Keratinocyte (primary cell): ENCODE data around the gene PLXNA3. TPM values are rescaled to one million over a fixed set of nuclear protein-coding genes. Genes with fewer than 3 reads are reported as not detected.

Experiments used
- DNase-seq: peaks from one replicate; pipeline ENCODE4 v3.0.0-alpha.2; 2011; ENCODE audit warnings: low read depth, missing footprints, low spot score
- FAIRE-seq: peaks from 2 replicates; lab custom pipeline; 2011; peaks lifted over from hg19 to GRCh38; lab: Jason Lieb, UNC
- H2AFZ ChIP-seq: 2 replicates; pipeline ENCODE4 v1.6.0; 2012; ENCODE audit warnings: low read length, control low read depth, inconsistent platforms; ENCODE audit not compliant: control insufficient read depth
- H3K27ac ChIP-seq: 2 replicates; pipeline ENCODE4 v1.5.1; 2011; ENCODE audit warnings: low read length; ENCODE audit not compliant: control insufficient read depth, insufficient read depth
- H3K27me3 ChIP-seq: 3 replicates; pipeline ENCODE4 v1.6.0; 2011; ENCODE audit warnings: low read length; ENCODE audit not compliant: control insufficient read depth, insufficient read depth; ENCODE audit errors: extremely low read depth
- H3K36me3 ChIP-seq, 2 experiments: 2 replicates in 1 of 2; 3 replicates in 1 of 2; pipeline ENCODE4 v1.5.1; 2011; ENCODE audit warnings: low read length in 2 of 2, mild to moderate bottlenecking in 1 of 2; ENCODE audit not compliant: control insufficient read depth in 2 of 2, insufficient read depth in 2 of 2; ENCODE audit errors: extremely low read depth in 1 of 2
- H3K4me1 ChIP-seq: 3 replicates; pipeline ENCODE4 v1.5.1; 2011; ENCODE audit warnings: low read length; ENCODE audit not compliant: control insufficient read depth, insufficient read depth; ENCODE audit errors: extremely low read depth
- H3K4me2 ChIP-seq: 3 replicates; pipeline ENCODE4 v1.6.0; 2011; ENCODE audit warnings: low read depth, low read length; ENCODE audit not compliant: control insufficient read depth, insufficient read depth; ENCODE audit errors: extremely low read depth
- H3K4me3 ChIP-seq, 3 experiments: fragments of 200-600 bp in 1 of 3; sonication (generic) in 1 of 3; 2 replicates in 2 of 3; 3 replicates in 1 of 3; pipeline ENCODE4 v1.5.1; 2011 to 2016; ENCODE audit warnings: low read length in 3 of 3, mild to moderate bottlenecking in 3 of 3, control low read depth in 2 of 3, inconsistent platforms in 1 of 3, low read depth in 1 of 3, mixed read lengths in 1 of 3, mixed run types in 1 of 3, moderate library complexity in 1 of 3; ENCODE audit not compliant: control insufficient read depth in 2 of 3, insufficient read depth in 2 of 3; ENCODE audit errors: extremely low read depth in 1 of 3
- H3K79me2 ChIP-seq: 2 replicates; pipeline ENCODE4 v1.6.0; 2012; ENCODE audit warnings: low read length; ENCODE audit not compliant: control insufficient read depth, insufficient read depth
- H3K9ac ChIP-seq: 3 replicates; pipeline ENCODE4 v1.6.0; 2011; ENCODE audit warnings: low read length; ENCODE audit not compliant: control insufficient read depth, insufficient read depth; ENCODE audit errors: extremely low read depth
- H3K9me1 ChIP-seq: 3 replicates; pipeline ENCODE4 v1.6.0; 2011; ENCODE audit warnings: low read length; ENCODE audit not compliant: control insufficient read depth, insufficient read depth; ENCODE audit errors: extremely low read depth
- H3K9me3 ChIP-seq: 2 replicates; pipeline ENCODE4 v1.5.1; 2012; ENCODE audit warnings: low read depth, low read length; ENCODE audit not compliant: control insufficient read depth
- H4K20me1 ChIP-seq: 3 replicates; pipeline ENCODE4 v1.6.0; 2011; ENCODE audit warnings: low read length; ENCODE audit not compliant: control insufficient read depth, insufficient read depth; ENCODE audit errors: extremely low read depth
- CTCF ChIP-seq, 3 experiments: IDR thresholded peaks in 1 of 3; conservative IDR thresholded peaks in 1 of 3; optimal IDR thresholded peaks in 1 of 3; 2 replicates in 2 of 3; 3 replicates in 1 of 3; pipeline versions ENCODE3 to v1.5.1; 2011; ENCODE audit warnings: low read length in 3 of 3, mild to moderate bottlenecking in 3 of 3, moderate library complexity in 2 of 3, control low read depth in 1 of 3, inconsistent platforms in 1 of 3; ENCODE audit not compliant: insufficient read depth in 2 of 3; ENCODE audit errors: extremely low read depth in 1 of 3
- EZH2 ChIP-seq: IDR thresholded peaks from one replicate; pipeline ENCODE4 v1.6.1; 2012; ENCODE audit warnings: inconsistent platforms, mild to moderate bottlenecking, low read length, moderate library complexity
- dilution Hi-C: fragments of 300-500 bp; cut with MboI; formaldehyde crosslinking; loops from one replicate; pipeline ENCODE4 v1.7.0; 2020; ENCODE audit warnings: low sequenced_read_pairs; ENCODE audit not compliant: extremely low pct_ligation_motif_present
- polyA plus RNA-seq, 5 experiments: library from polyadenylated mRNA; depleted of rRNA in 3 of 5; stranded (reverse) in 3 of 5; stranded (forward) in 1 of 5; unstranded in 1 of 5; fragments of >200 nt; gene quantifications; 1 replicate in 1 of 5; 2 replicates in 3 of 5; 3 replicates in 1 of 5; pipeline versions ENCODE4 v1.2.1 to v1.2.3, GENCODE V29; 2011 to 2012; ENCODE audit warnings: missing spikeins in 2 of 5, low read depth in 1 of 5, low replicate concordance in 1 of 5

Gene PLXNA3
- polyA plus RNA-seq, 1 donor (not counting 4 experiments of a cell fraction or from before 2014, with no cell fraction given): 7.6 TPM

DNA sequence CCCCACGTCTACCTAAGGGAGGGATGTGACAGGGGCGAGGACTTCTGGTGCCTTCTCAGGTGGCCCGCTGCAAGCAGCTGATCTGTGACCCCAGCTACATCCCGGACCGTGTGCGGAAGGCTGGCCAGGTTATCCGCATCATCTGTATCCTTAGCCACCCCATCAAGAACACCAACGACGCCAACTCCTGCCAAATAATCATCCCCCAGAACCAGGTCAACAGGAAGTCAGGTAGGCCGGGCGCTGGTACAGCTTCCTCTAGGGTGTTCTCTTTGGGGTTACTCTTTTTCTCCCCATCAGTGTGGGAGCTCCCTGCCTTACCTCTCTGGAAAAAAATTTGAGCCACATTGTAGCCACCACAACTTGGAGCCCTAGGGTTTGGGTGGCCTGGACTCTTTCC is 16.5 kb upstream of the PLXNA3 start:
- no peak overlapping the region for H3K4me2 ChIP-seq
- H3K4me1 ChIP-seq: peaks cover 17% of the 10 kb centered on the region
- no peaks in the 10 kb centered on the region for H3K27me3 ChIP-seq
- no peak overlapping the region for H3K4me3 ChIP-seq
- H3K9me3 ChIP-seq: peaks cover 4% of the 10 kb centered on the region
- TF ChIP-seq EZH2: no peak
- TF ChIP-seq CTCF (optimal IDR thresholded peaks at IDR 0.05 in 1 of 3, IDR thresholded peaks at IDR 0.05 in 1 of 3, conservative IDR thresholded peaks at IDR 0.05 in 1 of 3; ENCODE audit: extremely low read depth in 1 of 3, insufficient read depth in 2 of 3, low read length in 3 of 3): no peak
- peaks cover 5% of the 10 kb centered on the region for H4K20me1 ChIP-seq
- no peak overlapping the region for H3K27ac ChIP-seq
- no peak overlapping the region for H3K9ac ChIP-seq
- FAIRE-seq: no peak
- H2AFZ ChIP-seq: no peak overlapping the region
- no peaks in the 10 kb centered on the region for H3K9me1 ChIP-seq
- no peak for DNase-seq
- dilution Hi-C loops: no loop called here
- H3K79me2 ChIP-seq: peaks cover 24% of the 10 kb centered on the region
- H3K36me3 ChIP-seq: peaks cover 1 to 7% of the 10 kb centered on the region in 2 experiments

DNA sequence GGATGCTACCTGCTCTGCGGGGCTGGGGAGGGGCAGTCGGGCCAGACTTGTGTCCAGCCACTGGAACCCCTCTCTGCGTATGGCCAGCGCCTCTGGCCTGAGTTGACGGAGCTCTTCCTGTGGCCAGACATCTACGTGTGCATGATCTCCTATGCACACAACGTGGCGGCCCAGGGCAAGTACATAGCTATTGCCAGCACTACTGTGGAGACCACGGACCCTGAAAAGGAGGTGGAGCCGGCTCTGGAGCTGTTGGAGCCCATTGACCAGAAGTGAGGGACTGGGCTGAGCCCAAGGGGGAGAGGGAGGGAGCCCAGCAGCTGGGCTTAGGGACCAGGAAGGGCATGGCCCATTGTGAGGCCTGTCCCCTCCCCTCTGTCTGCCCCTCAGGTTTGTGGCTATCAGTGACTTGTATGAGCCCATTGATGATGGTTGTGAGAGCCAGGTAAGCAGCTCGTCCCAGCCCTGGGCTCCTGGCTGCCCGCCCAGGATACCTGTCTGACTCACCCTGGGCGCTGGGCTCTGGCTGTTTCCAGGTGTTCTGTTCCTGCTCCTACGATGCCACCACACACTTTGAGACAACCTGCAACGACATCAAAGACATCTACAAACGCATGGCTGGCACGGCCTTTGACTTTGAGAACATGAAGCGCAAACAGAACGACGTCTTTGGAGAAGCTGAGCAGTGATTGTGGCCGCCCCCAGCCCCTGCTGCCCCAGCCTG is 15.9 kb upstream of the PLXNA3 start:
- no peak for TF ChIP-seq CTCF (optimal IDR thresholded peaks at IDR 0.05 in 1 of 3, IDR thresholded peaks at IDR 0.05 in 1 of 3, conservative IDR thresholded peaks at IDR 0.05 in 1 of 3; ENCODE audit: extremely low read depth in 1 of 3, insufficient read depth in 2 of 3, low read length in 3 of 3)
- TF ChIP-seq EZH2: no peak
- Histone ChIP-seq H3K36me3 (peaks cover 1 to 7% of the 10 kb centered on the region in 2 experiments), H3K9ac (no peak overlapping the region), H3K9me3 (peaks cover 4% of the 10 kb centered on the region), H2AFZ (no peak overlapping the region), H3K4me3 (no peak overlapping the region), H3K27ac (no peak overlapping the region), H4K20me1 (peaks cover 5% of the 10 kb centered on the region), H3K27me3 (no peaks in the 10 kb centered on the region), H3K79me2 (peaks cover 23% of the 10 kb centered on the region), H3K9me1 (no peaks in the 10 kb centered on the region), H3K4me2 (no peak overlapping the region), H3K4me1 (peaks cover 17% of the 10 kb centered on the region)
- DNase-seq: peak; percentile 15
- FAIRE-seq: no peak
- dilution Hi-C loops: no loop called here
